Heart right ventricle (tissue), 16 donors: Measurements from ENCODE around the gene CD86. TPM values are rescaled to one million over a fixed set of nuclear protein-coding genes. Genes with fewer than 3 reads are reported as not detected.

Experiments
- ATAC-seq, 8 donors: fragments of 200-7000 bp; cut with Tn5 transposase; one replicate each; pipeline ENCODE4 v1.9.1; 2020; ENCODE audit warnings: mild to moderate bottlenecking in 8 of 8, moderate library complexity in 8 of 8, moderate number of reproducible peaks in 1 of 8
- DNase-seq, 2 donors: peaks; one replicate each; pipeline ENCODE4 v3.0.0-alpha.2; 2020
- H3K27ac ChIP-seq, 10 donors: fragments of 200-600 bp; sonication (generic) in 2 of 10; one replicate each; pipeline versions ENCODE4 v1.5.0 to v1.8.0; 2020 to 2022; ENCODE audit warnings: mild to moderate bottlenecking in 3 of 10
- H3K27me3 ChIP-seq, 7 donors: fragments of 200-600 bp; one replicate each; pipeline ENCODE4 v1.8.0; 2021 to 2022; ENCODE audit warnings: mild to moderate bottlenecking in 2 of 7
- H3K36me3 ChIP-seq, 9 donors: fragments of 200-600 bp; sonication (generic) in 1 of 9; one replicate each; pipeline versions ENCODE4 v1.5.0 to v1.8.0; 2020 to 2022; ENCODE audit warnings: mild to moderate bottlenecking in 2 of 9
- H3K4me1 ChIP-seq, 9 donors: fragments of 200-600 bp; sonication (generic) in 1 of 9; one replicate each; pipeline versions ENCODE4 v1.5.0 to v1.8.0; 2020 to 2022; ENCODE audit warnings: mild to moderate bottlenecking in 4 of 9
- H3K4me3 ChIP-seq, 10 donors: fragments of 200-600 bp; sonication (generic) in 2 of 10; one replicate each; pipeline versions ENCODE4 v1.5.0 to v1.8.0; 2020 to 2022; ENCODE audit warnings: mild to moderate bottlenecking in 7 of 10, moderate library complexity in 2 of 10
- H3K9me3 ChIP-seq, 11 donors: fragments of 200-600 bp in 10 of 11; sonication (generic) in 2 of 11; one replicate each; pipeline versions ENCODE4 v1.5.0 to v1.8.0; 2013 to 2022; ENCODE audit warnings: mild to moderate bottlenecking in 2 of 11, control low read depth in 1 of 11, moderate library complexity in 1 of 11
- CTCF ChIP-seq, 9 donors: fragments of 200-600 bp; sonication (generic) in 2 of 9; IDR thresholded peaks; one replicate each; pipeline versions ENCODE4 v1.5.0 to v1.8.0; 2021 to 2022; ENCODE audit warnings: antibody characterized with exemption in 9 of 9, mild to moderate bottlenecking in 5 of 9, moderate library complexity in 1 of 9
- WGBS, 2 donors: extraction: QIAGEN DNeasy Blood & Tissue Kit; methylation state at CpG; one replicate each; pipeline ENCODE4 v1.1.7; 2013; ENCODE audit warnings: inconsistent platforms in 1 of 2; 5-methylcytosine and 5-hydroxymethylcytosine counted together
- intact Hi-C, 10 donors: fragments of 100-400 bp; cut with DNase I; formaldehyde crosslinking; loops; one replicate each; pipeline versions ENCODE4 v1.11.1 to v1.14.2; 2022
- polyA plus RNA-seq, 2 donors: library from polyadenylated mRNA; stranded (reverse); fragments of 200-250 nt; gene quantifications; one replicate each; pipeline ENCODE4 v1.2.3, GENCODE V29; 2013
- total RNA-seq, 10 donors: library from RNA; stranded (reverse); fragmentation: NEBNext Ultra II Directional in 3 of 10; extraction: Animal tissue kit (Norgen Biotek cat#: 25700) in 3 of 10; gene quantifications; one replicate each; pipeline versions ENCODE4 v1.2.1 to v1.2.4, GENCODE V29; 2021 to 2023
- donor health status: Arrhythmogenic right ventricular cardiomyopathy.
- donor health status: ischemic (EF 13 %, LVEDD 7.1; RV severe dilation, severe dysfunction).
- donor health status: healthy with polysubstance abuse.
- donor health status: DM: no; HTN: yes; CAD: no.
- donor health status: DM: no; HTN: no; CAD: no.
- donor health status: ischemic (EF 25% LVEDD 6.9; RV normal size, moderate dysfunction).
- donor health status: ischemic (EF 25% LVEDD 5.7; RV mildly dilated, moderate dysfunction).
- donor health status: healthy.
- donor health status: DM: yes; HTN: yes; CAD: no.
- donor health status: Ischemic cardiomyopathy.
- donor health status: ischemic (EF 35%, LVEDD 5.7; RV mildly dilated, moderate dysfunction).
- donor health status: nonischemic (EF 11% LVEDD 7.7; RV severe dilation, severe dysfunction).
- donor health status: DM: yes; HTN: yes; CAD: no.
- donor health status: PGD.
- donor health status: ischemic (EF 29% LVEDD 5.4; RV normal size, mild dysfunction).
- donor health status: nonischemic (EF 23%, LVEDD 6.1; RV moderate dilation, normal function).

Gene CD86
- total and polyA plus RNA-seq, 12 donors, result 0.64 to 14.7 (median 1.4) TPM

- TF ChIP-seq CTCF (IDR thresholded peaks at IDR 0.05), result no peak
- peaks cover 0 to 9% (median 0%) of the 10 kb centered on the region in 9 donors for H3K4me1 ChIP-seq
- H3K36me3 ChIP-seq, result no peaks in the 10 kb centered on the region
- H3K9me3 ChIP-seq, result no peaks in the 10 kb centered on the region
- 10 to 16% methylated on average over 2 of the region's 2 CpGs for WGBS, 2 donors
- H3K27ac ChIP-seq, result no peak overlapping the region
- DNase-seq (no peak), ATAC-seq (no peak)
- H3K4me3 ChIP-seq, result no peak overlapping the region
- intact Hi-C loops, result no loop called here
- peaks cover 8 to 35% (median 20%) of the 10 kb centered on the region in 7 donors for H3K27me3 ChIP-seq
Observed at GRCh38 chr3:122024800-122025199, 30.4 kb upstream of the CD86 start.

- Histone ChIP-seq H3K4me1 (peaks cover 0 to 12% (median 0%) of the 10 kb centered on the region in 9 donors), H3K4me3 (no peak overlapping the region), H3K36me3 (no peaks in the 10 kb centered on the region), H3K27me3 (peaks cover 8 to 30% (median 20%) of the 10 kb centered on the region in 7 donors), H3K27ac (no peak overlapping the region), H3K9me3 (no peaks in the 10 kb centered on the region)
- no peak for DNase-seq
- no peak for TF ChIP-seq CTCF (IDR thresholded peaks at IDR 0.05)
- no peak for ATAC-seq
- intact Hi-C loops, result no loop called here
Observed at GRCh38 chr3:122025296-122025695, 29.9 kb upstream of the CD86 start.

GRCh38 chr3:122030381-122031122 lies 24.6 kb upstream of the CD86 start:
- Histone ChIP-seq H3K36me3 (no peaks in the 10 kb centered on the region), H3K4me3 (no peak overlapping the region), H3K9me3 (peaks cover 0 to under 1% (median 0%) of the 10 kb centered on the region in 11 donors), H3K27ac (peak overlapping the region in 1 of 10 donors; percentile 34), H3K27me3 (peaks cover 0 to 4% (median 0%) of the 10 kb centered on the region in 7 donors), H3K4me1 (peaks cover 0 to 13% (median 0%) of the 10 kb centered on the region in 9 donors)
- ATAC-seq (no peak), DNase-seq (no peak)
- 74 to 81% methylated on average over 3 of the region's 3 CpGs for WGBS, 2 donors
- no peak for TF ChIP-seq CTCF (IDR thresholded peaks at IDR 0.05)
- intact Hi-C loops, result no loop called here

GRCh38 chr3:122031123-122031468 lies 24.1 kb upstream of the CD86 start:
- 95% methylated on average over 1 of the region's 1 CpG for WGBS, 2 donors
- DNase-seq, result no peak
- no peak overlapping the region for H3K4me3 ChIP-seq
- peaks cover 0 to 13% (median 0%) of the 10 kb centered on the region in 9 donors for H3K4me1 ChIP-seq
- peaks cover 0 to 6% (median 0%) of the 10 kb centered on the region in 11 donors for H3K9me3 ChIP-seq
- no peak overlapping the region for H3K27ac ChIP-seq
- H3K27me3 ChIP-seq, result peaks cover 0 to 4% (median 0%) of the 10 kb centered on the region in 7 donors
- H3K36me3 ChIP-seq, result no peaks in the 10 kb centered on the region
- no peak for ATAC-seq
- TF ChIP-seq CTCF (IDR thresholded peaks at IDR 0.05), result no peak
- intact Hi-C loops, result no loop called here
